HG03354 (cell line): ENCODE data around the gene CXCL13.
"Not testable (repeated sequence)": the region's sequence is repeated elsewhere in the genome, so short reads cannot be mapped to it uniquely, and the experiment has no call there.

ENCODE experiments used
- ATAC-seq: cut with Tn5 transposase; IDR thresholded peaks from one replicate; pipeline ENCODE4 v1.9.1; 2021; ENCODE audit warnings: mild to moderate bottlenecking; ENCODE audit not compliant: unreplicated experiment, poor library complexity, severe bottlenecking

The CXCL13 gene

DNA sequence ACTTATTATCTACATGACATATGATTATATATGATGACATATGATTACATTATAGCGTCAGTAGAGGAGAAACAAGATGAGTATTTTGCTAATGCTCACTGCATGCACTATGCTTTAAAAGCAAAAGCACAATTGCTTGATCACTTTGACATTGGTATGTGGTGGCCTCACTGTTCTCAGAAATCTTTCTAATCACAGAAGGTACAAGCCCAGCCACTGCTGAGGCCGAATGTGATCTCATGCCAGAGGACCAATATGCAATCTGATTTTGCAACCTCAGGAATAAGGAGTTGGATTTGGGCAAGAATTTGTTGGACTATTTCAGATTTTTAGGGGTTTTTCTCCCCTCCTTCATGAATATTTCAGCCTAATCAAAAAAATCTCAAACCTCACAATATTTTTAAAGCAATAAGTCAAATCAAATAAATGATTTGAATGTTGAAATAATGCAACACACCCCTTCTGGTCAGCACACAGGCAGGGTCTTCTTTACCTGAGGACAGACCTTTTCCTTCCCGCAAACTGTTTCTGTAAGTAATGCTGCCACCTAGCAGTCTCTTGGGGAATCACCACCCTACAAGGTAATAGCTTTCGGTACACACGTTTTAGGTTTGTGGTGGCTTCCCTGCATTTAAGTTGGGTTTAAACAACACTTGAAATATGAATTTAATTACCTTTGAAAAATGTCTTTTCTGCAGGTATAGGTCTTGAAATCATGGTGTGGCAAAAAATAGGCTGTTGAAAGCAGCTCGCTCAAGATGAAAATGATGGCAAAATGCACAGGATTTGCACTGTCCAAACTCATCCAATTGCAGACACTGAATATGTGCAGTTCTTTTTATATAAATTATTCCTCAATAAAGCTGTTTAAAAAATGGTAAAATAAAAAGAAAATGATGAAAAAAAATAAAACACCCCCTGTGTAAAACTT, 4.8 kb upstream of the CXCL13 start:
- ATAC-seq: peak; percentile 65

DNA sequence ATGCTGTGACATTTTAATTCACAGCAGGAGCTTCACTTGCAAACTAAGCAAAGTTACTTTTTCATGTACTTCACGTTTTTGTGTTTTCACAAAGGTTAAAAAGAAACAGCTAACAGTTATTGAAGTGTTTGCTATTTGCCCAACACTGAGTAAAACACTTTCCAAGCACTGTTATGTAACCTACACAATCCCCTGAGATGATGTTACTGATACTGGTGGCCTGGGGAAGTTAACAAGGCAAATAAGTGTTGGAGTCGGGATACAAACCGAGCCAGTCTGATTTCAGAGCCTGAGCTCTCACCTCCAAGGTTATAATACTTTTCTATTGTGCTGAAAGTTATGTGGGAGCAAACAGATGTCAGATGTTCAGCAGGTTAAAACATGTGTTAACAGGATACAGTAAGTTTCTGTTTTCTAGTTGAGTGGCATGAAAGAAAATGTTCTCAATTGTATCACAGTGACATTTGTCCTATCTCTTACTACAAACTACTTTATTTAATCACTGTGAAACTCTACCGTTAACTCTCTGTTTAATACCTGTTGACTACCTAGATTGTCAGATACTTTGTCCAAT, 3.9 kb upstream of the CXCL13 start:
- ATAC-seq: no peak

DNA sequence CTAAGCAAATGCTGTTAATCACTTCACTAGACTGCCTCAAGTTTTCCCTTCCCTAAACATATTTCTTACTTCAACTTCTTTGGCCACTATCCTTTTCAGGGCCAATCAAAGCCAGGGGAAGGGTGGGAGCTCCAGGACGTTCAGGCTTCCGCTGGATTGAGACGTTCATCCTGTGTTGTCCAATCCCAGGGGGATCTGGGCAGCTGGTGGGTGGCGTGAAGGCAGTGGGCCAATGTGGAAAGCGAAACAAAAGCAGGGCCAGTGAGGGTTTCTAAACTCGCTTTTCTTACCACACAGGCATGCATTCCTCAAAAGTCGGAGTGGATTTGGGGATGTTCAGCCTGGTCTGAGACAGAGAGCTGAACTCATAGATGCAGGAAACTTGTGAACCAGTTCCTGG, 7.6 kb downstream of the CXCL13 start:
- ATAC-seq: no peak

DNA sequence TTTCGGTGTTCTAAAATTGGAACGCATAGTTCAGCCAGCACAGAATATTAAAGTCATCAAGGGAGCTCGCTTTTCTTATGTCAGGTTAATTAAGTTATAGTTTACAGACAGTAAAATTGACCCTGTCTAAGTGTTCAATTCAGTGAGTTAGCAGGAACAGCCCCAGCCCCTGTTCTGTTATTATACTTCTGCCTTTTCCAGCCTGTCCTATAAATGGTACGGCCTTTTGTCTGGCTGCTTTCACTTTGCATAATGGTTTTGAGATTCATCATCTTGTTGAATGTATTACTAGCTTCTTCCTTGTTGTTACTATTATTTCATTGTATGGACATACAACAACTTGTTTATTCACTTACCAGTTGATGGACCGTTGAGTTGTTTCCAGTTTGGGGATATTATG, 9.5 kb downstream of the CXCL13 start:
- no peak for ATAC-seq

DNA sequence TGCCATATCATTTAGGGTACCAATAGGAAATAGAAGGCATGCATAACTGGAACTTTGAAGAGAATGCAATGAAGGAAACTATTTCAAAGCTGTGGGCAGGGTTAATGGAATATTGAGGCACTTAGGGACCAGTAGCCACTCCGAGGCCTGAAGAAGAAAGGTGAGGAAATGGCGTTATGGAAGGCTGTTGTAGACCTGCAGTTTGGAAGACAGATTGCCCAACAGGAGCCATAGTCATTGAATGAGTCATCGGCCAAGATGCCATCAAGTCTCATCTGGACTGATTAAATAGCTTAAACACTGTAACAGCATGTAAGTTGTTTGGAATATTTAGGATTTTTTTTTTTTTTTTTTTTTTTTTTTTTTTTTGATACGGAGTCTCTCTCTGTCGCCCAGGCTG, 11.6 kb downstream of the CXCL13 start:
- ATAC-seq: no peak

DNA sequence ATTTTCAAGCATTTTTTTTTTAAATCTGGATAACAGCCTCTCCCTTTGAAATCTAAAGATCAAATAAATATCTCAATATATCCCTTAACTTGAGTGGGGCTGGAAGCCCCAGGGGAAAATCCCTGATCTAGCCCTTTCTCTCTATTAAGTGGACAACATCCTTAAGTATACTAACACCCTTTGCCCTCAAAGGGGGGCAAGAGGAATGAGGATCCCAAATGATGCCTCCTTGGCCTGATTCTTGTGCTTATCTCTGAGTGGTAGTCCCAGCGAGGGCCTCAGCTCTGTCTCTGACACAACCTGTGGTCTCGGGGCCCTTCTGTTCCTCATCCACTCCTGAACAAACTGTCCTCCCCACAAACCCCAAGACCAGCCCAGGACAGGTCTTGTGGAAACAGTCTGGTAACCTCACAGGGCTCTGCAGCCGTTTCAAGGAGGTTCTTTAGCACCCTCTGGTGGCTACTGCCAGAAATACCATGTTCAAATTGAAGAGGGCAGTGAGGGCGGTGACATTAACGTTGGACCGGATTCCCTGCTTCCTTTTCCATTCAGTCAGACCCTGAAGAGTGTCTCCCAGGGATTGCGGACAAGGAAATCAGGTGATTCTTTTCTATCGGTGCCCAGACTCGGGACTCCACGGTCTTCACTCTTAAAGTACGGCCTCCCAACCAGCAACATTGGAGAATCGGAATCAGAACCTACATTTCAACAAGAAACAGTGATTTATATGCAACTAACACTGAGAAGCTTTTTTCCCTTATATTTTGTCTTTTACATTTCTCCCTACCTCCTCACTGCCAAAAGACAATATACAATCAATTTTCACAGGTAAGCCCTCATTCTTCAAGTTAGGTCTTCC, 13.0 kb downstream of the CXCL13 start:
- ATAC-seq: peak; percentile 93

DNA sequence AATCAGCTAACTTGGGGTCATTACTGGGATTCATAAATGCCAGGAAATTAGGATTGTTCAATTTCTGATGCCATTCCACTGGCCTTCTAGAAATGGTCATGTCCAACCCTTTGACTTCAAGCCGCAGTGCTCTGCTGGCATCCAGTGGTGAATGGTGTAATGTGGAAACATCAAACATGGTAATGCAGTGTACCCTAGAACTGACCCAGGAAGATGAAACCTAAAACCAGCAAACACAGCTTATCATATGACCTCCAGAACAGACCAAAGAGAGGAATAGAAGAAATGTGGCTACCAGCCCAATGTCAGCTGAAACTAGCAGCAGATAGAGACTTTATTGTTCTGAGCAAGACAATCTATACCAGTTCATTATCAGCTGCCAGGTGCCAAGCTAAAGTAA, 13.8 kb downstream of the CXCL13 start:
- ATAC-seq: no peak

DNA sequence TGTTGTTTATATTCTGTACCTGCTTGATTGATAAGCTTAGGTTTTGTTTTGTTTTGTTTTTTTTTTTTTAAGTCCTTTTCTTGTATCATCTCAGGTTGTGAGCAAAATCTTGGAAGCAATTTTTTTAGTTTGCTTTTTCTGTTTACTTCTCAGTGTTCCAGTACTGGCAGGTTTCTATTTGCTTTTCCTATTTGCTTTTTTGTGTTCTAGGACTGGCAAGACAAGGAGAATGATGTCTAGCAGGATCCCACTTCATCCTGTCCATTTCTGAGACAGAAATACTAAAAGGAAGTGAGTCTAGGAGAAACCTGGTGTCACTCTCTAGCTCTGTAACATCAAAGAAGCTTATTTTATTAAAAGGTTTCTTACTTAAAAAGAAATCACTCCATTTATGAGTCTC, 15.6 kb downstream of the CXCL13 start:
- ATAC-seq: no peak

DNA sequence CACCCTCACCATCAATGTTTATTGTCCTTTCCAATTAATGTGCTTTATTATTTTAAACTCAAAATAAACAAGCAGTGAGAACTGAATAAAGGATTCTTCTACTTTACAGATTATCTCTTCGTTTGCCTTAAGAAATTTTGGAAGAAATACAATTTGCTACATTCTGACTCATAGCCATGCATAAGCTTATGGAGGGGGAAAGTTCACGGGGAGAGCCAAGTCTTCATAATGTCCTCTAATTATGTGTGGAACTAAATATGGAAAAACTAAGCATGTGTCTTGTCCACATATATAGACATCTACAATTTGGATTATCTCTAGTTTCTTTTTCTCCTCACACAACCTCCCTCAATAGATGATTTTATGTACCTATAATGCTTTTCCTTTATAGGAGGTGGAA, 17.5 kb downstream of the CXCL13 start:
- ATAC-seq: no peak

DNA sequence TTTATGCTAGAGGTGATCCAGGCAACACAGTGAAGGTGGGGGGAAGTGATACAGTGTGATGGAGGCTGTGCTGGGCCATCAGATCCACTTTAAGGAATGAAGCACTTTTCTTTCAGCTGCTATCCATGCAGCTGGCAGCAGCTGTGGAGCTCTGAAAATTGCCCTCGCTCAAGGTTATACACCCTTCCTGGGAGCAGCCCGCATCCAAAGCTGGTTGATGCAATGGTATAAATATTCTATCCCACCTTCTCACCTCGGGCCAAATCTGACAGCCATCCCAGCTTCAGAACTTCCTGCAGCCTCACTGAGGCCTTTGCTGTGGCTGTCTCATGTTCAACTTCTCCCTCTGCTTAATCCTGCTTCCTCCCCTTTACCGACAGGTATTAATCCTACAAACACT, 18.6 kb downstream of the CXCL13 start:
- ATAC-seq: no peak

DNA sequence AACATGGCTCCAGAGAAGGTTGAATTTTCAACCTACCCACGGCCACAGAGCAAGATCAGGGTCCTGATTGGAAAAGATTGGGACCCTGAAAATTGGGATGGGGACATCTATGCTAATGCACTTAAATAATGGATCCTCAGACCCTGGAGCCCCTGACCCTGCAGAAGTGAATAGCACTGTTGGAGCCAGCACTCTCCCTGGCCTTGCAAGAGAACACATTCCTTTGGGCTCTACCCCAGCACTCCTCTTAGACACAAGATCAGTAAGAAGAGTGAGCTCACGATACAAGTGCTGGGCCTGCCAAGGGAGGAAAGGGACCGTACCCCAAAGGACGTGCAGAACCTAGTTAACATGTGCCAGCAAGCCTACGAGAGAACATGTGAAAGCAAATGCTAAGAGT, 19.9 kb downstream of the CXCL13 start:
- no peak for ATAC-seq

DNA sequence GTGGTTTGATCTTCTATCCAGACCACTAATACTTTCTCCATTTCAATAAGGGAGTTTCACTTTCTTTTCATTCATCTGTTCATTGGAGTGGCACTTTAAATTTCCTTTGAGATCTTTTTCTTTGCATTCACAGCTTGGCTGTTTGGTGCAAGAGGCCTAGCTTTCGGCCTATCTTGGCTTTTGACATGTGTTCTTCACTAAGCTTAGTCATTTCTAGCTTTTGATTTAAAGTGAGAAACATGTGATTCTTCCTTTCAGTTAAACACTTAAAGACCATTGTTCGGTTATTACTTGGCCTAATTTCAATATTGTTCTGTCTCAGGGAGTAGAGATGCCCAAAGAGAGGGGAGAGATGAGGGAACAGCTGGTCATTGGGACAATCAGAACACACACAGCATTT, 24.3 kb downstream of the CXCL13 start:
- peak; percentile 77 for ATAC-seq

DNA sequence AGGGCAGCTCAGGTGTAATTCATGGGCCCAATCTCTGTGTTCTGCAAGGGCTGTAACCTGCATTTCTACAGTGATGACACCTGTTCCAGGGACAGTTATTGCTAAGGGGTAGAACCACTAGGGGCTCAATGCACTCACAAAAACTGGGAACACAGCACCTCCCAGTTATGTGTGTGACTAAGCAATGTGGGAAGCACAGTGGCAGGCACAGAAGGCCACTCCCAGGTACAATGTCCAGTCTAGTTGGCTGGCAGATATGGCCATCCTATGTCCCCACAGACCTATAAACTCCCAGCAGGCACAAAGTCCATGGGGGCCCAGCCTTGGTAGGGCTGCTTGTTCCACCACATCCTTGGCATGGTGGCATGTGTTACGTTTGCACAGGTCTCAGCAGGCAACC, 25.7 kb downstream of the CXCL13 start:
- no peak for ATAC-seq

DNA sequence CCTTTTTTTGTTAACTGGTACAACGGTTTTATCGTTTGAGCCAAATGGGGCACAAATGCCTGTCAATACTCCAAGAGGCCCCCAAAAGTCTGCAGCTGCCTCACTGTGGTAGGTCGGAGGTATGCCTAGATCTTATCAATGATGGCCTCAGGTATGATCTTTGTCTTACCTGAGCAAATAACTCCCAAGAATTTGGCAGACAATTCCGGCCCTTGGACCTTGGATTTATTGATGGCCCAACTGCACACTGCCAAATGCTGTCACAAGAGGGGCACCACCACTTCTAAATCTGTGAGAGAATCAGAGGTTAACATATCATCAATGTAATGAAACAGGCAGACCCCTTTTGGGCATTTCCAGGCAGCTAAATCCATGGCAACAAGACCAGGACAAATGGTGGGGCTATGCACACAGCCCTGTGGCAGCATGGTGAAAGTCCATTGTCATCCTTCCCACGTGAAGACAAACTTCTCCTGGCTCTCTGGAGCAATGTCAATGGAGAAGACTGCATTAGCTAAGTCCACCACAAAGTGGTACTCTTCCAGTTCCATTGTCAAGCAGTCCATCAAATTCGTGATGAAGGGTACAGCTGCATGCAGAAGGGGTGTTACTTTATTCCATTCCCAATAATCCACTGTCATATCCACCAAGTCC, 28.6 kb downstream of the CXCL13 start:
- no peak for ATAC-seq

DNA sequence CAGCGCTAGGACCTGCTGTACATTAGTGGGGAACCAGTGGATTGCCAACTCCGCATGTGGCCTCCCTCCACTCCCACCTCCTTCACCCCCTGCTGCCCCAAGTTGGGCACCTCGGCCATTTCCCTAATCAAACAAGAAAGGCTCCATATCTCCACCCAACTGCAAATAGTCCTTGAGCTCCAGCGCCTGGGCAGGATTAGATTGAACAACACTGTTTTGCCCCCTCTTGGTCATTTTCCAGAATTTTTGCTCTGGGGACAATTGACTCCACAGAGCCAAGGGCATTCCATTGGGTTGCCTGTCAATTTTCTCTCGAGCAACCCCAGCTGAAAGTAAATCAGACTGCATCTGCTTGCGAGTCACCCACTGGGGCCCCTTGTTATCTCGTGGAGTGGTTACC, 29.6 kb downstream of the CXCL13 start:
- ATAC-seq: no peak

DNA sequence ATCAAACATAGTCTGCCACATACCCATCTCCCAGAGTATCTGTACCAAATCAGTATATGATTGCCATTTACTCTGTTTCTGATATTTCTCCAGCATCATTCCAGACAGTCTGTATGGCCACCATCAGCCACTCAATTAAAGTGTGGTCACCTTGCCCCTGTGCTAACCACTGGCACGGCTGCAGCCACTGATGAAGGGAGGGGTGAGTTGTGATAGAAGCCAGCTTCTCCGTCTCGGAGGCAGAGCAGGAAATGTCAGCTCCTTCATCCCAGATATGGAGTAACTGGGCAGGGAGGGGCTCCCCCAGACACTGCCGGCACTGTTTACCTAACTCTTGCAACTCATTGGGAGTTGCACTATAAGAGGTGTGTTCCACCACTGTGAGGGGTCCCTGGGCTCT, 30.3 kb downstream of the CXCL13 start:
- ATAC-seq: no peak

DNA sequence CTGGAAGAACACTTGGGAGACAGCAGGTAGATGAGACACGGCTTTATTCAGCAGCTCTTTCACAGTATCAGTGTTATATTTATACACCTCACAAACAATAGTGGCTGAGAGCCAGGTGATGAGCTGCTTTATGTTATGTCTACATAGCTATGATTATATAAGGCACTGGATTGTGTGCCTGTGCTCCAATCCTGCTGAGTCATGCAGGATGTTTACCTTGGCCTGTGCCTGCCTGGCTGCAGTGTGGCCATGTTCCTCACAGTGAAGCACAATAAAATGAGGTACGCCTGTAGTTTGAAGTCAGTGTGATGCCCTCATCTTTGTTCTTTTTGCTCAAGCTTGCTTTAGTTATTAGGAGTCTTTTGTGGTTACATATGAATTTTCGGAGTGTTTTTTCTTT, 31.3 kb downstream of the CXCL13 start:
- no peak for ATAC-seq

DNA sequence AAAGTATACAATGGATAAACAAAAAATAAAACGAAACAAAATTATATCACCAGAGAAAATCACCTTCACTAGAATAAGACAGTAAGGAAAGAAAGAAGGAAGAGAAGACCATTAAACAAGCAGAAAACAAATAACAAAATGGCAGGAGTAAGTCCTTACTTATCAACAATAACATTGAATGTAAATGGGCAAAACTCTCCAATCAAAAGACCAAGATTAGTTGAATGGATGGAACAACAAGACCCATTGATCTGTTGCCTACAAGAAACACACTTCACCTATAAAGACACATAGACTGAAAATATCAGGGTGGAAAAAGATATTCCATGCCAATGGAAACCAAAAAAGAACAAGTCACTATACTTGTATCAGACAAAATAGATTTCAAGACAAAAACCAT, 38.4 kb downstream of the CXCL13 start:
- ATAC-seq: not testable (repeated sequence)

DNA sequence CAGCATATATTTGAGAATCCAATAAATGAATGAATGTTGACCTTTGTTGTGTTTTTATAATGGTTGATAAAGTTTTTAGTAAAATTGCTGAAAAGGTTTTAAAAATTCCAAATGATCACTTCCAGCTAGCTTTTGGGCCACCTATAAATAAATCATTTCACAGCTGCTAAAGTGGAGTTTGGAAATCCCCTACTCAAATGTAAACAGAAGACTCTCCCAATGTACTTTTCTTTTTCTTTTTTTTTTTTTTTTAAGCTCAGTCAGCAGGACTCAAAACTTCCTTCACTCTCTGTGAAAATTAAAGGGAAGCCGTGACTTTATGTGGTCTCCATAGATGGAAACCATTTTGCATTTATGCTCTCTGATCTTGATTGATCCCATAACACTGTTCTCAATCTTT, 45.2 kb downstream of the CXCL13 start:
- no peak for ATAC-seq

DNA sequence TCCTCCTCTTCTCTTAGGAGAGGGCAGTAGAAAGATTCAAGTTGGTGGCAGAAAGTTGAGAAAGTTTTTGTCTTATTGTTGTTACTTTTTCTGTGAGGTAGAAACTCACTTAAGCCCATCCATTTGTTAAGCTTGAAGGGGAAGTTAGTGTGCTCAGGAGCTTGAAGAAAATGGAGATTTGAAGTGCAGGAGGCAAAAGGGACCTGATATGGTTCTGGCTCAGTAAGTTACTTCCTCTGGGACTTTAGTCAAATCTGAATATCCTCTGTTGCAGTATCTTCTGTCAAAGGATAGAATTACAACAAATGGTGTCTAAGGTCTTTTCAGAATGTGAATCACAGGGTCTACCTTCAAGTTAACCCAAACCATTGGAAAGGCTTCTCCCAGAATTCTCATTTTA, 46.2 kb downstream of the CXCL13 start:
- ATAC-seq: no peak
